GM19328 (cell line): ENCODE data around the gene NOP56.
"Not testable (repeated sequence)": the region's sequence is repeated elsewhere in the genome, so short reads cannot be mapped to it uniquely, and the experiment has no call there.

ENCODE experiments used
- ATAC-seq: cut with Tn5 transposase; IDR thresholded peaks from one replicate; pipeline ENCODE4 v1.9.1; 2021; ENCODE audit warnings: mild to moderate bottlenecking, moderate library complexity; ENCODE audit not compliant: unreplicated experiment

Gene NOP56

GRCh38 chr20:2682040-2682439, 29.6 kb downstream of the NOP56 start:
- not testable (repeated sequence) for ATAC-seq

GRCh38 chr20:2684817-2685216, 32.4 kb downstream of the NOP56 start:
- not testable (repeated sequence) for ATAC-seq

DNA sequence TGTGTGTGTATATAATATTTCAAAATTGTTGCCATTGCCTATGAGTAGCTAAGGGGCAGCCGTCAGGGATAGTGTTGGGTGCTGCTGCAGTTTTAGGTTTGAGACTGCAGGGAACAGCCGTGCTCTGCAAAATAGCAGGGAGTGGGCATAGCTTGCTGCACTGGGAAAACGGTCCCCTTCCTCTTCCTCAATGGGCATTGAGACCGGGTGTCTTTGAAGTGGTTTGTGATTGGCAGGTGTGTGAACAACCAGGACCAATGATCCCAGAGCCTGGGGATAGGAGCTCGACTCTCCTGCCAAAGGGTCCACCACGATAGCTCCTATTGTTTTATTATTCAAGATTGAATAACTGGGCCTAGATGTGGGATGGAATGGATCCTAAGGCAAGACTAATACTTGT, 35.1 kb downstream of the NOP56 start:
- ATAC-seq = no peak

DNA sequence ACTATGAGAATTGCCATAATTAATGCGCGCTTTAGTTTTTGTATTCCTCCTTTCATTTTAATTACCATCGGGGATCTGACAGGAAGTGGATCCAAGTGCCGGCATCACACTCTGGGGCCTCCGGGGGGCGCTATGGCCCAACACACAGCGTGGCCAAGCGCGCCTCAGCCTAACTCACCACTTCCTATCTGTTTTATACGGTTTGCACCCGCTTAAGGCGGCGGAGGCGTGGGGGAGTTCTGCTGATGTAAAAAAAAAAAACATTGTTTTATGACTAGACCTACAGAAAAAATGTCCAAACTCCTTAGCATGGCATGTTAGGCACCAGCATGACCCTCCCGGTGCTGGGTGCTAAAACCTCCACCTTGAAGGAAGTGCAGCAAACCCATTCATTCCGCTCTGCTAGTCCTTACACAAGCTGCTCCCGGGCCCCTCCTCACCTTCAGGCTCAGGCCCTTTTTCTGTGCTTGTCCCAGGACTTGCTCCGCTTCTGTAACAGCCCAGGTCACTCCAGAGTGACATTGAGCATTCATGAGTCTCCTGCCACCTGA, 35.7 kb downstream of the NOP56 start:
- no peak for ATAC-seq

DNA sequence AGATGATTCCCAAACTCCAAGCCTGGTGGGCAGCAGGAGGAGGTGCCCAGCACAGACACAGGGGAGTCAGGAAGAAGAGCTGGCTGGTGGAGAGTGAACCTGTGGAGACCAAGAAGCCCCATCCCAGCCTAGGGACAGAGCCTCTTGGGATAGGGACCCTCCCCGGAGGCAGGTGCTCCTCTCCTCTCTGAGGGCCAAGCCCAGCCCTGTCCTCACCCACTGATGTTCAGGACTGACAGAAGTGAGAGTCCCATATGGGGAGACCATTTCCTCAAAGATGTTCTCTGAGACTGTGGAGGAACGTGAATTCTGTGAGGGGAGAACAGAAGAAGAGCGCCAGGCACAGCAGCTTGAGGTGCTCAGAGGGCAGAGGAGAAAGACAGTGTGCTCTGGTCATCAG, 37.8 kb downstream of the NOP56 start:
- no peak for ATAC-seq

GRCh38 chr20:2690718-2691117, 38.3 kb downstream of the NOP56 start:
- no peak for ATAC-seq

DNA sequence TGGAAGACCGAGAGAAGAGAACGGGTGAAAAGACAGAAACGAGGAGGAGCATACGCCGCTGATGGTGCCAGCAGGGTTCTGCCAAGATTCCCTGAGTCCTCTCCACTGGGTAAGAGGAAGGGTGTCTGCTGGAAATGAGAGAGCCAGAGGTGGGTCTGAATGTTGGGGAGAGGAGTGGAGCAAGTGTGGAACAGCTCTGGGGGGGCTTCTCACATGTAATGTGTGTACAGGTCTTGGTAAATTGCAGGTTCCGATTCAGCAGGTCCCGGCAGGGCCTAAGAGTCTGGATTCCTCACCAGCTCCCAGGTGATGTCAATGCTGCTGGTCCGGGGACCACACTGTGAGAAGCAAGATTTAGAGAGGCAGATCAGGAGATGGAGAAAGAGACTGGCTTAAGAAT, 38.7 kb downstream of the NOP56 start:
- no peak for ATAC-seq

DNA sequence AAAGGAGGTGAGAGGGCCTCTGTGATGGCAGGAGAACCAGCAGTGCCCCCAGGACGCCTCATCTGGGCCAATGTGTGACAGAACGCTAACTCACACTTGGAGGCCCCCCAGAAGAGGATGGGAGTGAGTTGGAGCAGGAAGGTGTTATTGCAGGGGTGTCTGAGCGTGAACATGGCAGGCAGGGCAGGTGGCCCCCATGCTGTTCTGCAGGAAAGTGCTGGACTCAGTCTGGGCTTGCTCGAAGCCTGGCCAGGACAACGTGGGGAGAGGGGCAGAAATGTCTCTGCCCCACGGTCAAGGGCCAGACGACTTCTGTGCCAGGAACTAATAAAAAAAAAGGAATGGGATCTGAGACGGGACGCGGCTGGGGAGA, 39.2 kb downstream of the NOP56 start:
- no peak for ATAC-seq

DNA sequence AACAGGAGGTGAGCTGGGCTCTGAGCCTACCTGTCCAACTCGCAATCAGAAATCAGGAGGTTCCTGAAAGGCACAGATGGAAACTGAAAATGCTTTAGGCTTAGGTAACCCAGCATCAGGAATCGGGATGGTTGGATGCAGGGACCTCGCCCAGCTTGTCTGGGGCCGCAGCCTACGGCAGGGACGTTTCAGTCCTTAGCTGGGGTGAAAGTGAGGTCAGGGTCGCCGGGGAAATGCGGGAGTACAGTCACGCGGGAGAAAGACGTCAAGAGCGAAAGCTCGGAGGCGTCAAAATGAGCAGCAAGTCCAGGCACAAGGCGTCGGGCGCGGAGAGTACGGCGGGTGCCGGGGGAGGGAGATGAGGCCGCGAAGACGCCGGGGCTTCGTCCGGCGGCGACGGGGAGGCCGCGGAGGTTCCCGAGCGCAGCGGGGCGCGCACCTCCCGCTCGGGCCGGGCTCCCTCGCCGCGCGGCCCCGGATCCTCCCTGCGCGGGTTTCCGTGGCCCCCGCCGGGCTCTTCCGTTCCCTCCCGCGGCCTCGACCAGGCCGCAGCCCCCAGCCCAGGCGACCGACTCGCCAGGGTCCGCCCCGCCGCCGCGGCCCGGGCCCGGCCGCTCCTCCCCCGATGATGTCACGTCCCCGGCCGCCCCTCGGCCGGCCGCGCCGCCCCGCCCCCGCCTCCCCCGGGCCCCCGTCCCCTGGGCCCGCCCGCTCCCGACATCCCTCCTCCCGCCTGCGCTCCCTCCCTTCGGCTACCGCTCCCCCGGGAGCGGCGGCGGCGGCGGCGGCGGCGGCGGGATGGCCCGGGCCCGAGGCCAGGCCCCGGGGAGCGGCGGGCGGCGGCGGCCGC, 39.8 kb downstream of the NOP56 start, which contains the start of gene EBF4:
Gene EBF4 (plus strand): TSS at position 745 of the 850 bp plus-strand sequence. CDS start 866 bp downstream, outside the sequence.
- ATAC-seq = no peak

- ATAC-seq = no peak
Measured at GRCh38 chr20:2692886-2693285, 40.5 kb downstream of the NOP56 start.

DNA sequence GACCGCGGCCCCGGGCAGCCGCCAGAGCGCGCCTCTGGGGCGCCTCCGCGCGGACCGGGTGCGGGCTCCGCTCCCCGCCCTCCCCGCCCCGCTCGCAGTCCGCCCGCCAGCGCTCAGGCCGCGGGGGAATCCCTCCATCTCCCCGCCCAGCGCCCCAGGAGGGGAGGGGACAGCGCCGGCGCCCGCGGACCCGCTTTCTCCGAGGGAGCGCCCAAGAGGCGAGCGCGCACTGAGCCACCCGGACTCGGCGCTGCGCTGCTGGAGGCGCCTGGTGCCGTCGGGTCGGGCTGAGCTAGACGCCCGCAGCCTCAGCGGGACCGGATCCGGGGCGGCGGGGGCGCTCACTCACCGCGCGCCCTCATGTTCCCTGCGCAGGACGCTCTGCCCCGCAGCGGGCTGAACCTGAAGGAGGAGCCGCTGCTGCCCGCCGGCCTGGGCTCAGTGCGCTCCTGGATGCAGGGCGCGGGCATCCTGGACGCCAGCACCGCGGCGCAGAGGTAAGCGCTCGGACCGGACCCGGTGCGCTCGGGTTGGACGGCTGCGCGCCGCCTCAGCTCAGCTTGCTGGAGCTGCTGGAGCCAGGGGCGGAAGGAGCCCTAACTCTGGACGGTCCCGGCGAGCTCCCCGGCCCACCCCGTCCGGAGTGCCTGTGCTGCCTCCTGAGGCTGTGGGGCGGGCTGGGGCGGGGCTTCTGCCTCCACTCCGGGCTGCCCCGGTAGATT, 41.0 kb downstream of the NOP56 start:
- ATAC-seq = no peak

DNA sequence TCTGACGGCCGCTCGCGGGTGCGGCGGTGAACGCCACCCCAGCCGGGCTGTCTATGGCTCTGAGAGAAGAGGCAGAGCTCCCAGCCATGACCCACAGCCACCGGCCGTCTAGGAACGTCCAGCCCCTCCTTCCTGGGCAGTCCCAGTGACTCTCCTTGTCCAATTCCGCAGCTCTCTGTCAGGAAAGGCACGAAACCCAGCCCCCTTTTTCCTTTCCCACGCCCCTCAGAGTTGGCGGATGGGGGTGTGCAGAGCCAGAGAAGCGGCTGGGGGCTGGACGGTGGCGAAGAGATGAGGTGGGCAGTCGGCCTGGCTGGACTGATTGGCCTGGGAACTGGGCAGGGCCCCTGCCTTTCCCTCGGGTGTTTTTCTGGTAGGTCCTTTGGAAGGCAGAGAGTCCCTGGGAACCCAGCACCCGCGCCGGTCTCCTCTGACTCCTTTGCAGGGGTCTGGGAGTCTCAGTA, 41.6 kb downstream of the NOP56 start:
- ATAC-seq = no peak

- ATAC-seq = no peak
Measured at GRCh38 chr20:2694519-2694918, 42.1 kb downstream of the NOP56 start.

DNA sequence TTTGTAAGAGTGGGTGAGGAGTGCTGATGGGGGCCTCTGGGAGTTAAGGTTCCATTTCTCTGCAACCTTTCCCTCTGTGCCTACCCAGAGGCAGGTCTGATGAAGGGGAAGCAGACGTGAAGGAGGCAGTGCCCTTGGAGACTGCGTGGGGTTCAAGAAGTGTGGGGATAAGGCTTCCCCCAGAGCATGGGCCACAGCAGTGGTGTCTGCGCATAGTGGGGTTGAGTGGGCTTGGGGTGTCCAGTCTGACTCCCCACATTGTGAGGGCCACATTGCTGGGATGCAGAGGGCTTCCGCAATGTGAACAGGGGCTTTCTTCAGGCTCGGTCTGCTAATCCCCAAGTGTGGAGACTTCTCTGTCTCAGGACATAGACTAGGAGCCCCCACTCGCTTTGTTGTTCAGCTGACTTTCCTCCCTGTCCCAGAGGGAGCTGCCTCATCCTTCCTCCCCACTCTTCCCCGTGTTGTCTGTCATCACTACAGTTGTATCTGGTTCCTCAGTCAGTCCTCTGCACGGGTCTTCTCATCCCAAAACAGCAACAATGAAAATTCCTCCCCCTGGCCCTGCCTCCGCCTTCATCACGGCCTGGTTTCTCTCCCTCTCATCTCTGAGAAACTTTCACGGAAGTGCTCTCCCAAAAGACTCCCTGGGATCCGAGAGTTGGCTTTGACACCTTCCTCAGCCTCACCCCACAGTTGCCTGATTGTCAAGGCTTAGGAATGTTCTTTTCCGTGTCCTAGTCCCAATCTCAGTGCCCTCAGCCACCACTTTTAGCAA, 43.0 kb downstream of the NOP56 start:
- ATAC-seq = no peak

- not testable (repeated sequence) for ATAC-seq
Measured at GRCh38 chr20:2695984-2696525, 43.6 kb downstream of the NOP56 start.

DNA sequence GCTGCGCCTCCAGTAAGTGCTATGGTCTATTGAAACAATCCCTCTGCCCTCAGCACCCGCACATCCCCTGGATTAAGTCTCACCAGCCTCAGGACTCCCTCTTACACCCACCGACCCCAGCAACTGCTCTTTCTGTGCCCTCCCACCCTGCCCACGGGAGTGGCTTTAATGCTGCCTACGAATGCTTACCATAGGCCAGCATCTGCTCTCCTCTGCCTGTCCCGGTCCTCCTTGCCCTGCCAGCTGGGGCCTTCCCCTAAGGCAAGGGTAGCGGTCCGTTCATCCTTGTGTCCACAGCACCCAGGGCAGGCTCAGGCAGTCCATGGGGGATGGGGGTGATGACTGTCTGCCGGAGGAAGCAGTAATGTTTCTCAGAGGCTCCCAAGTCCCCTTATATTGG, 44.2 kb downstream of the NOP56 start:
- no peak for ATAC-seq

GRCh38 chr20:2697768-2698167, 45.3 kb downstream of the NOP56 start:
- ATAC-seq = no peak

DNA sequence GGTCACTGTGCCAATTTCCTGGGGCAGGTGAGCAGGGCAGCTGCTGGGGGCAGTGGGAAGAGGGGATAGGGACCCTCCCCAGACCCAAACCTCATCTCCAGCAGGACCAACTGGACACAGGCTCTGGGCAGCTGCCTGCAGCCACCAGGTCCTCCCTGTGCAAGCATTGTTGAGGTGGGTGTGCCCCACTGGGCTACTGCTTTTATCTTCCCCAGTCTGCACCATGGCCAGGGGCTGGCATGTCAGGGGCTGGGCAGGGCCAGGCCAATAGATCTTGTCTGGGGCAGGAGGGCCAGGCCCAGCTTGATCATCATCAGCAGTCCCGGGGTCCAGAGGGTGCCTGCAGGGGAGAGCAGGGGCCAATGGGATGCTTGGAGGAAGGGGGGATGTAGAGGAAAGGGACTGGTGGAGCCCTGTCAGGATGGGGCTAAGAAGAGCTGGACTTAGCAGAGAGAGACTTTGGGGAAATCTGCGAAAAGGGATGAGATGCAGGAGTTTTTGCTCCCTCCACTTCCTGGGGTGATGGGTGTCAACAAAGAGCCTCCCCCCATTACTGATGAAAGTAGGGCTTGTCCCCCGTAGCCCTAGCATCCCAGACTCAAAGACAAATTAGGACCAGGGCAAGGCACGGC, 45.9 kb downstream of the NOP56 start:
- ATAC-seq = no peak

DNA sequence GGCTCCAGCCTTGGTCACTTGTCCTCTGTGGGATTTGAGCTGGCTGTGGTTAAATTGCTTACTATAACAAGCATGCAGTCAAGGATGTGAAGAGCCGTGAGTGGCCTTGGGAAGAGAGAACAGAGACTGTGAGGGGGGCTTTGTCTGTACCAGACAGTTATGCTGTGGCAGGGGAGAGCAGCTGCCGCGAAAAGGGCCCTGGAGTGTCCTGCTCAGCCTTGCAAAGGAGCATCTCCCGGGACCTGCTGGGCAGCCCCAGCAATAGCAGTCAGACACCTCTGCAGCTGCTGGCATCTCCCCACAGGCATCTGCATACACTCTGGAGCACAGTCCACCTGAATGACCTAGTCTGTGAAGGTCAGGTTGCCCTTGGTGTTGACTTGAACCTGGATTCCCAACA, 46.5 kb downstream of the NOP56 start:
- no peak for ATAC-seq

GRCh38 chr20:2699775-2700413, 47.5 kb downstream of the NOP56 start:
- ATAC-seq = no peak
